ENCODE measurements around the gene VSX1. TPM values are rescaled to one million over a fixed set of nuclear protein-coding genes. Genes with fewer than 3 reads are reported as not detected.

VSX1 gene
- total RNA-seq = not detected

- no peaks in the 10 kb centered on the region for H3K9me3 Mint-ChIP-seq
- peaks cover 81% of the 10 kb centered on the region for H3K27me3 Mint-ChIP-seq
- no peak within 1 kb of the TSS for H3K4me3 Mint-ChIP-seq
- DNase-seq = no peak
- no peak within 1 kb of the TSS for H3K27ac Mint-ChIP-seq
- H3K36me3 Mint-ChIP-seq (ENCODE audit: low read depth) = peaks cover 2% of the 10 kb centered on the region
- POLR2A ChIA-PET = interaction anchor here (2.3 kb wide), 1 partner anchor 24 kb away, joined by 6 read pairs; the partner anchor contains the start of gene ACSS1
- H3K4me1 Mint-ChIP-seq = peaks cover 11% of the 10 kb centered on the region
- CTCF ChIA-PET = no interaction called here
These were observed at the start of gene VSX1 for GRCh38 chr20:25081730-25082497. Gene VSX1, minus strand, starts transcription at chr20:25082141. Its CDS starts 45 bp downstream, at chr20:25082096.

GRCh38 chr20:25129908-25130307 is 48.0 kb upstream of the VSX1 start:
- Mint-ChIP-seq H3K4me3 (no peak overlapping the region), H3K27ac (no peak overlapping the region), H3K36me3 (ENCODE audit: low read depth) (no peaks in the 10 kb centered on the region), H3K9me3 (no peaks in the 10 kb centered on the region), H3K4me1 (no peaks in the 10 kb centered on the region), H3K27me3 (no peaks in the 10 kb centered on the region)
- ChIA-PET CTCF (no interaction called here), POLR2A (no interaction called here)
- DNase-seq = no peak

GRCh38 chr20:25129428-25129827 is 47.5 kb upstream of the VSX1 start:
- no peak for DNase-seq
- no peaks in the 10 kb centered on the region for H3K27me3 Mint-ChIP-seq
- H3K4me1 Mint-ChIP-seq = no peaks in the 10 kb centered on the region
- H3K9me3 Mint-ChIP-seq = no peaks in the 10 kb centered on the region
- H3K4me3 Mint-ChIP-seq = no peak overlapping the region
- H3K27ac Mint-ChIP-seq = no peak overlapping the region
- CTCF ChIA-PET = no interaction called here
- no peaks in the 10 kb centered on the region for H3K36me3 Mint-ChIP-seq (ENCODE audit: low read depth)
- POLR2A ChIA-PET = no interaction called here

GRCh38 chr20:25128649-25129048 is 46.7 kb upstream of the VSX1 start:
- CTCF ChIA-PET = no interaction called here
- POLR2A ChIA-PET = no interaction called here
- Mint-ChIP-seq H3K27me3 (no peaks in the 10 kb centered on the region), H3K4me1 (no peaks in the 10 kb centered on the region), H3K9me3 (no peaks in the 10 kb centered on the region), H3K4me3 (no peak overlapping the region), H3K27ac (no peak overlapping the region), H3K36me3 (ENCODE audit: low read depth) (no peaks in the 10 kb centered on the region)
- no peak for DNase-seq

- Mint-ChIP-seq H3K9me3 (no peaks in the 10 kb centered on the region), H3K4me1 (no peaks in the 10 kb centered on the region), H3K36me3 (ENCODE audit: low read depth) (no peaks in the 10 kb centered on the region), H3K4me3 (no peak overlapping the region), H3K27me3 (no peaks in the 10 kb centered on the region), H3K27ac (no peak overlapping the region)
- DNase-seq = no peak
- ChIA-PET CTCF (no interaction called here), POLR2A (no interaction called here)
These were observed 46.0 kb upstream of the VSX1 start for GRCh38 chr20:25127761-25128537.

GRCh38 chr20:25126204-25127029 is 44.5 kb upstream of the VSX1 start:
- Mint-ChIP-seq H3K27ac (no peak overlapping the region), H3K4me1 (no peaks in the 10 kb centered on the region), H3K36me3 (ENCODE audit: low read depth) (no peaks in the 10 kb centered on the region), H3K9me3 (no peaks in the 10 kb centered on the region), H3K4me3 (no peak overlapping the region), H3K27me3 (peaks cover 6% of the 10 kb centered on the region)
- ChIA-PET POLR2A (no interaction called here), CTCF (no interaction called here)
- DNase-seq = no peak

GRCh38 chr20:25125636-25126035 is 43.7 kb upstream of the VSX1 start:
- H3K4me3 Mint-ChIP-seq = no peak overlapping the region
- no peaks in the 10 kb centered on the region for H3K36me3 Mint-ChIP-seq (ENCODE audit: low read depth)
- H3K27me3 Mint-ChIP-seq = peaks cover 8% of the 10 kb centered on the region
- CTCF ChIA-PET = no interaction called here
- DNase-seq = no peak
- no peaks in the 10 kb centered on the region for H3K9me3 Mint-ChIP-seq
- H3K27ac Mint-ChIP-seq = no peak overlapping the region
- H3K4me1 Mint-ChIP-seq = no peaks in the 10 kb centered on the region
- POLR2A ChIA-PET = no interaction called here

- Mint-ChIP-seq H3K4me1 (no peaks in the 10 kb centered on the region), H3K27ac (no peak overlapping the region), H3K27me3 (peaks cover 13% of the 10 kb centered on the region), H3K36me3 (ENCODE audit: low read depth) (no peaks in the 10 kb centered on the region), H3K9me3 (no peaks in the 10 kb centered on the region), H3K4me3 (no peak overlapping the region)
- ChIA-PET CTCF (no interaction called here), POLR2A (no interaction called here)
- no peak for DNase-seq
These were observed 39.0 kb upstream of the VSX1 start for GRCh38 chr20:25120920-25121319.

- Mint-ChIP-seq H3K9me3 (no peaks in the 10 kb centered on the region), H3K4me1 (no peaks in the 10 kb centered on the region), H3K27ac (no peak overlapping the region), H3K27me3 (peaks cover 13% of the 10 kb centered on the region), H3K36me3 (ENCODE audit: low read depth) (no peaks in the 10 kb centered on the region), H3K4me3 (no peak overlapping the region)
- ChIA-PET POLR2A (no interaction called here), CTCF (no interaction called here)
- DNase-seq = no peak
These were observed 38.5 kb upstream of the VSX1 start for GRCh38 chr20:25120457-25120856.

GRCh38 chr20:25118529-25118928 is 36.6 kb upstream of the VSX1 start:
- Mint-ChIP-seq H3K27me3 (peaks cover 13% of the 10 kb centered on the region), H3K4me3 (no peak overlapping the region), H3K27ac (no peak overlapping the region), H3K9me3 (no peaks in the 10 kb centered on the region), H3K4me1 (no peaks in the 10 kb centered on the region), H3K36me3 (ENCODE audit: low read depth) (no peaks in the 10 kb centered on the region)
- ChIA-PET CTCF (no interaction called here), POLR2A (no interaction called here)
- no peak for DNase-seq

GRCh38 chr20:25117990-25118389 is 36.0 kb upstream of the VSX1 start:
- no peaks in the 10 kb centered on the region for H3K9me3 Mint-ChIP-seq
- no peaks in the 10 kb centered on the region for H3K4me1 Mint-ChIP-seq
- no peaks in the 10 kb centered on the region for H3K36me3 Mint-ChIP-seq (ENCODE audit: low read depth)
- no peak overlapping the region for H3K4me3 Mint-ChIP-seq
- ChIA-PET POLR2A (no interaction called here), CTCF (no interaction called here)
- no peak for DNase-seq
- H3K27me3 Mint-ChIP-seq = peaks cover 13% of the 10 kb centered on the region
- no peak overlapping the region for H3K27ac Mint-ChIP-seq

- CTCF ChIA-PET = interaction anchor here (0.6 kb wide), 1 partner anchor 128 kb away, joined by 3 read pairs; no protein-coding TSS in a partner anchor
- no peaks in the 10 kb centered on the region for H3K9me3 Mint-ChIP-seq
- no peak overlapping the region for H3K27ac Mint-ChIP-seq
- no peak overlapping the region for H3K4me3 Mint-ChIP-seq
- POLR2A ChIA-PET = interaction anchor here (0.7 kb wide), 1 partner anchor 1349 kb away, joined by 3 read pairs; no protein-coding TSS in a partner anchor
- H3K36me3 Mint-ChIP-seq (ENCODE audit: low read depth) = no peaks in the 10 kb centered on the region
- no peak for DNase-seq
- H3K4me1 Mint-ChIP-seq = no peaks in the 10 kb centered on the region
- H3K27me3 Mint-ChIP-seq = peaks cover 7% of the 10 kb centered on the region
These were observed 35.0 kb upstream of the VSX1 start for GRCh38 chr20:25116739-25117458.

GRCh38 chr20:25103526-25103925 is 21.6 kb upstream of the VSX1 start:
- Mint-ChIP-seq H3K27me3 (peaks cover 21% of the 10 kb centered on the region), H3K27ac (no peak overlapping the region), H3K4me3 (no peak overlapping the region), H3K9me3 (no peaks in the 10 kb centered on the region), H3K4me1 (peaks cover 12% of the 10 kb centered on the region), H3K36me3 (ENCODE audit: low read depth) (no peaks in the 10 kb centered on the region)
- ChIA-PET CTCF (no interaction called here), POLR2A (no interaction called here)
- DNase-seq = no peak
